ENCODE measurements around the gene RPS24. TPM values are rescaled to one million over a fixed set of nuclear protein-coding genes. Genes with fewer than 3 reads are reported as not detected.

RPS24 gene
- total and polyA plus RNA-seq, 2 of the 8 experiments (the other 6 are each of a cell fraction or from before 2014, with no cell fraction given), result 2,128 to 3,943 TPM

DNA sequence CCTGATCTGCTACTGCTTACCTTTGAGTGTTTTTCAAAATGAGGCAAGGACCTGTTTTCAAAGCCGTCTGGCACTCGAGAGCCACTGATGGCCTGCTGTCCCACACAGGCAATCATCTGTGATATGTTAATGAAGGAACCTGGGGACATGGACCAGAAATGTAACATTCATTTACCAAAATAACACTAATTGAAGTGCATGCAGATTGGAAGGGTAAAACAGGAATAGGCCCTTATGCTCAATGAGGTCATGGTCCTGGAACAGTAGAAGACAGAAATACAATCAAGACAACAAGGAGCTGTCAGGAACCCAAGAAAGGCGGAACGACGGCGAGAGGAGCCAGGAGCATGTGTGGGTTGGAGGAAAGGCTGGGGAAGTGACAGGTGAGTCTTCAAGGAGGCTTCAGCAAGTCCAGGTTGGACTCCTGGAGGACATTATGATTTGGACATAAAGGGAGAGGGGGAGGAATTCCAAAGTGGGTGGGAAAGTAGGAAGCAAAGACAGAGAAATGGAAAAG is 32.6 kb upstream of the RPS24 start:
- CTCF ChIA-PET (ENCODE audit: partially characterized antibody), result interaction anchor here (0.6 to 1.6 kb wide), 2 partner anchors 20 to 27 kb away, joined by 3 read pairs; no protein-coding TSS in a partner anchor
- Histone ChIP-seq H3K9ac (replicated peaks in 1 of 4; ENCODE audit: extremely low read depth in 1 of 4, low read depth in 3 of 4, low read length in 3 of 4) (no peak overlapping the region), H4K8ac (ENCODE audit: extremely low read depth, insufficient read depth, low read length) (no peak overlapping the region), H3K36me3 (ENCODE audit: control insufficient read depth in 2 of 4, insufficient read depth in 4 of 4, low read length in 3 of 4) (peaks cover 29 to 64% (median 58%) of the 10 kb centered on the region in 4 experiments), H3K23ac (ENCODE audit: insufficient read length) (no peak overlapping the region), H3K18ac (ENCODE audit: extremely low read depth, low read length) (no peak overlapping the region), H3K4me1 (replicated peaks in 1 of 4; ENCODE audit: control insufficient read depth in 3 of 4, insufficient read depth in 4 of 4, low read length in 3 of 4) (no peaks in the 10 kb centered on the region), H3K27me3 (replicated peaks in 1 of 4; ENCODE audit: control insufficient read depth in 3 of 4, extremely low read depth in 1 of 4, insufficient read depth in 3 of 4, low read length in 3 of 4) (no peaks in the 10 kb centered on the region), H3K4me3 (ENCODE audit: extremely low read depth in 1 of 4, insufficient read depth in 2 of 4, low read depth in 3 of 4, low read length in 4 of 4) (no peak overlapping the region), H4K20me1 (replicated peaks in 1 of 2; ENCODE audit: control insufficient read depth in 1 of 2, insufficient read depth in 2 of 2, low read length in 2 of 2) (peaks cover 0 to 3% of the 10 kb centered on the region in 2 experiments), H3K9me3 (ENCODE audit: insufficient read depth in 2 of 2, low read depth in 1 of 2, low read length in 1 of 2) (no peaks in the 10 kb centered on the region), H3K56ac (replicated peaks; ENCODE audit: insufficient read length, low read depth, low read length) (no peak overlapping the region), H2BK20ac (ENCODE audit: low read length) (no peak overlapping the region), H3K23me2 (ENCODE audit: low read depth, low read length) (no peaks in the 10 kb centered on the region), H3K27ac (ENCODE audit: low read depth, low read length) (no peak overlapping the region), H4K5ac (ENCODE audit: insufficient read length, low read depth, low read length) (no peak overlapping the region), H3K79me2 (ENCODE audit: control insufficient read depth in 1 of 2, insufficient read depth in 2 of 2, low read length in 2 of 2) (no peaks in the 10 kb centered on the region), H2AK5ac (ENCODE audit: low read depth, low read length) (no peak overlapping the region), H2BK12ac (ENCODE audit: low read depth, low read length) (no peak overlapping the region), H2BK15ac (ENCODE audit: low read length) (no peak overlapping the region), H3K14ac (ENCODE audit: insufficient read length) (no peak overlapping the region), H3K4ac (replicated peaks; ENCODE audit: insufficient read length, low read depth, low read length) (no peak overlapping the region), H2BK120ac (replicated peaks; ENCODE audit: low read depth, low read length) (no peak overlapping the region), H2AFZ (ENCODE audit: low read length) (no peak overlapping the region), H2BK5ac (ENCODE audit: low read depth, low read length) (no peak overlapping the region), H4K91ac (replicated peaks; ENCODE audit: insufficient read length, low read length) (no peak overlapping the region), H3K79me1 (ENCODE audit: low read depth, low read length) (no peaks in the 10 kb centered on the region), H3K4me2 (ENCODE audit: insufficient read depth in 1 of 2, low read depth in 2 of 2, low read length in 2 of 2) (no peak overlapping the region)
- FAIRE-seq (no peak), DNase-seq (ENCODE audit: low read depth in 1 of 2, low spot score in 2 of 2) (no peak)
- POLR2A ChIA-PET (ENCODE audit: partially characterized antibody), result interaction anchor here (1.4 kb wide), 1 partner anchor 9 kb away, joined by 3 read pairs; no protein-coding TSS in a partner anchor
- TF ChIP-seq SIRT6 (IDR thresholded peaks at IDR 0.05; ENCODE audit: low read length) (no peak), ZNF274 (IDR thresholded peaks at IDR 0.05; ENCODE audit: borderline replicate concordance, extremely low read depth, low read length) (no peak), POU5F1 (IDR thresholded peaks at IDR 0.05; ENCODE audit: low read depth, low read length) (no peak), JUN (IDR thresholded peaks at IDR 0.05; ENCODE audit: low read depth, low read length) (no peak), RAD21 (IDR thresholded peaks at IDR 0.05 in 1 of 2, conservative IDR thresholded peaks at IDR 0.05 in 1 of 2; ENCODE audit: low read depth in 2 of 2, low read length in 2 of 2) (no peak), BCL11A (IDR thresholded peaks at IDR 0.05; ENCODE audit: low read depth in 2 of 2, low read length in 2 of 2) (no peak), CTCF (IDR thresholded peaks at IDR 0.05; ENCODE audit: control extremely low read depth in 1 of 3, insufficient read depth in 1 of 3, low read depth in 1 of 3, low read length in 3 of 3) (no peak)
- WGBS, 2 experiments (ENCODE audit: extremely low coverage in 1 of 2, insufficient coverage in 1 of 2, insufficient read length in 1 of 2, insufficient replicate concordance in 2 of 2, low coverage in 1 of 2, low lambda C conversion rate in 2 of 2, missing lambda C conversion rate in 1 of 2), result 97% methylated on average over 6 of the region's 6 CpGs; no CpG with 5 or more reads in 1 of the 2 experiments
